Mesenchymal stem cell (in vitro differentiated cells and primary cell): ENCODE data around the gene IGSF21.

Experiments
- DNase-seq: peaks from one replicate; pipeline ENCODE4 v3.0.0-alpha.2; 2013
- H2AFZ ChIP-seq: one replicate; pipeline ENCODE4 v1.6.1; 2013; ENCODE audit warnings: low read depth, mild to moderate bottlenecking, control low read depth, inconsistent platforms, low read length, moderate library complexity
- H2AK5ac ChIP-seq: 2 replicates; pipeline ENCODE4 v1.6.1; 2013; ENCODE audit warnings: low read length, moderate library complexity, mild to moderate bottlenecking, inconsistent platforms; ENCODE audit not compliant: severe bottlenecking
- H2BK120ac ChIP-seq: one replicate; pipeline ENCODE4 v1.6.1; 2013; ENCODE audit warnings: low read depth, mild to moderate bottlenecking, inconsistent platforms, low read length, moderate library complexity
- H2BK12ac ChIP-seq, 2 experiments: one replicate each; pipeline ENCODE4 v1.6.1; 2013; ENCODE audit warnings: inconsistent platforms in 2 of 2, low read length in 2 of 2, mild to moderate bottlenecking in 2 of 2, moderate library complexity in 2 of 2, control low read depth in 1 of 2
- H2BK15ac ChIP-seq: one replicate; pipeline ENCODE4 v1.6.1; 2013; ENCODE audit warnings: mild to moderate bottlenecking, low read depth, inconsistent platforms; ENCODE audit not compliant: poor library complexity, severe bottlenecking
- H2BK5ac ChIP-seq: 2 replicates; pipeline ENCODE4 v1.6.1; 2013; ENCODE audit warnings: low read depth, mild to moderate bottlenecking, low read length, control low read depth, inconsistent platforms; ENCODE audit not compliant: poor library complexity, severe bottlenecking
- H3K14ac ChIP-seq, 2 experiments: one replicate each; pipeline ENCODE4 v1.6.1; 2013; ENCODE audit warnings: inconsistent platforms in 2 of 2, low read length in 2 of 2, control low read depth in 1 of 2, mild to moderate bottlenecking in 1 of 2, moderate library complexity in 1 of 2
- H3K18ac ChIP-seq, 2 experiments: one replicate each; pipeline ENCODE4 v1.6.1; 2013; ENCODE audit warnings: inconsistent platforms in 2 of 2, low read length in 2 of 2, control low read depth in 1 of 2, low read depth in 1 of 2, mild to moderate bottlenecking in 1 of 2
- H3K23ac ChIP-seq, 2 experiments: one replicate each; pipeline ENCODE4 v1.6.1; 2013; ENCODE audit warnings: inconsistent platforms in 2 of 2, low read length in 2 of 2, mild to moderate bottlenecking in 2 of 2, moderate library complexity in 2 of 2, control low read depth in 1 of 2
- H3K27ac ChIP-seq: 2 replicates; pipeline ENCODE4 v1.5.1; 2013; ENCODE audit warnings: mild to moderate bottlenecking, moderate library complexity, low read length, control low read depth, inconsistent platforms; ENCODE audit not compliant: poor library complexity, severe bottlenecking
- H3K27me3 ChIP-seq, 2 experiments: 2 replicates each; pipeline versions ENCODE4 v1.6.1 to v1.7.0; 2013; ENCODE audit warnings: low read length in 2 of 2, mild to moderate bottlenecking in 2 of 2, moderate library complexity in 2 of 2, control low read depth in 1 of 2, inconsistent platforms in 1 of 2; ENCODE audit not compliant: control insufficient read depth in 1 of 2, insufficient read depth in 1 of 2
- H3K36me3 ChIP-seq, 2 experiments: 2 replicates each; pipeline versions ENCODE4 v1.6.1 to v1.7.0; 2013; ENCODE audit warnings: low read length in 2 of 2, control low read depth in 1 of 2, inconsistent platforms in 1 of 2, low read depth in 1 of 2, mild to moderate bottlenecking in 1 of 2; ENCODE audit not compliant: insufficient read depth in 2 of 2, control insufficient read depth in 1 of 2
- H3K4ac ChIP-seq, 2 experiments: one replicate each; pipeline ENCODE4 v1.6.1; 2013; ENCODE audit warnings: inconsistent platforms in 2 of 2, low read length in 2 of 2, mild to moderate bottlenecking in 2 of 2, moderate library complexity in 2 of 2, control low read depth in 1 of 2, low read depth in 1 of 2
- H3K4me1 ChIP-seq: 2 replicates; pipeline ENCODE4 v1.6.1; 2013; ENCODE audit warnings: low read depth, low read length, control low read depth; ENCODE audit not compliant: control insufficient read depth, insufficient read depth
- H3K4me2 ChIP-seq: 2 replicates; pipeline ENCODE4 v1.6.1; 2013; ENCODE audit warnings: low read length, mild to moderate bottlenecking, inconsistent platforms; ENCODE audit not compliant: poor library complexity, severe bottlenecking
- H3K4me3 ChIP-seq, 2 experiments: 2 replicates each; pipeline versions ENCODE4 v1.5.1 to v1.7.0; 2013; ENCODE audit warnings: low read length in 2 of 2, mild to moderate bottlenecking in 2 of 2, control low read depth in 1 of 2, low read depth in 1 of 2; ENCODE audit not compliant: insufficient read depth in 1 of 2
- H3K79me1 ChIP-seq: replicated peaks from 2 replicates; pipeline ENCODE4 v1.6.1; 2013; ENCODE audit warnings: mild to moderate bottlenecking, control low read depth, low read length, inconsistent platforms; ENCODE audit not compliant: poor library complexity, severe bottlenecking
- H3K9ac ChIP-seq: 2 replicates; pipeline ENCODE4 v1.7.0; 2013; ENCODE audit warnings: mild to moderate bottlenecking, low read length, moderate library complexity
- H3K9me3 ChIP-seq: 2 replicates; pipeline ENCODE4 v1.7.0; 2013; ENCODE audit warnings: mild to moderate bottlenecking, low read length; ENCODE audit not compliant: control insufficient read depth
- H4K8ac ChIP-seq: one replicate; pipeline ENCODE4 v1.6.1; 2013; ENCODE audit warnings: inconsistent platforms, mild to moderate bottlenecking, low read length, moderate library complexity
- H4K91ac ChIP-seq: one replicate; pipeline ENCODE4 v1.6.1; 2013; ENCODE audit warnings: mild to moderate bottlenecking, low read length, inconsistent platforms
- WGBS: methylation state at CpG from one replicate; pipeline ENCODE4 v1.1.7; 2013; ENCODE audit warnings: mixed read lengths; 5-methylcytosine and 5-hydroxymethylcytosine counted together

The IGSF21 gene

DNA sequence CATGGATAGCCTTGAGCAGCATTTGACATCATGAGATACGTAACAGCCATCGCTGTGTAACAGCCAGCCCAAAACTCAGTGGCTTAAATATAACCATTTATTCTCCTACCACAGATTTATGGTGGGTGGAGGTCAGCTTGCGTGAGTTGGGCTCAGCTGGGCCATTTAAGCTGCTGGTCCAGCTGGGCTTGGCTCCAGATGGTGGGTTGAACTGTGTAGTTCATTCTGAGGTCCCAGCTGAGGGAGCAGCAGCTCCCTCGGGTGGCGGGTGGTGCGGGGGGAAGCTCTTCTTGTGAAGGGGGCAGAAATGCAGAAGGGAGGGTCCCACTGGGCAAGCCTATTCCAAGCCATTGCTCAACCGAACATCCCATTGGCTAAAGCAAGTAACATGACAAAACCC is 75.9 kb downstream of the IGSF21 start:
- no peak overlapping the region for H3K4me3 ChIP-seq
- H4K8ac ChIP-seq: no peak overlapping the region
- H3K36me3 ChIP-seq: no peaks in the 10 kb centered on the region
- H2BK12ac ChIP-seq: no peak overlapping the region
- H3K27me3 ChIP-seq: peaks cover 0 to 85% of the 10 kb centered on the region in 2 experiments
- no peak overlapping the region for H3K4ac ChIP-seq
- no peak overlapping the region for H2BK120ac ChIP-seq
- H3K79me1 ChIP-seq: no peaks in the 10 kb centered on the region
- no peaks in the 10 kb centered on the region for H3K4me1 ChIP-seq
- no peak overlapping the region for H2BK5ac ChIP-seq
- no peak overlapping the region for H3K27ac ChIP-seq
- no peak overlapping the region for H3K4me2 ChIP-seq
- H2AFZ ChIP-seq: no peak overlapping the region
- H3K14ac ChIP-seq: no peak overlapping the region
- H3K9ac ChIP-seq: no peak overlapping the region
- no peak overlapping the region for H3K23ac ChIP-seq
- WGBS: 87% methylated on average over 5 of the region's 7 CpGs
- no peak overlapping the region for H2AK5ac ChIP-seq
- no peak overlapping the region for H2BK15ac ChIP-seq
- H3K9me3 ChIP-seq: no peaks in the 10 kb centered on the region
- no peak overlapping the region for H3K18ac ChIP-seq
- no peak for DNase-seq
- no peak overlapping the region for H4K91ac ChIP-seq

DNA sequence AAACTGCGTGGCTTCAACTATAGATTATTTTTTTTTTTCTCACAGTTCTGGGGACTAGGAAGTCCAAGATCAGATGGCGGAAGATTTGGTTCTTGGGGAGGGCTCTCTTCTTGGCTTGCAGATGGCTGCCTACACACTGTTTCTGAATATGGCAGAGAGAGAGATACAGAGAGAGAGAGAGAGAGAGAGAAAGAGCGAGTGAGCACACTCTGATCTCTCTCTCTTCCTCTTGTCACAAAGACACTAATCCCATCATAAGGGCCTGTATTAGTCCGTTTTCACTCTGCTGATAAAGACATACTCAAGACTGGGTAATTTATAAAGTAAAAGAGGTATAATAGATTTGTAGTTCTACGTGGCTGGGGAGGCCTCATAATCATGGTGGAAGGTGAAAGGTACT is 79.5 kb downstream of the IGSF21 start:
- Histone ChIP-seq H3K27ac (no peak overlapping the region), H2BK12ac (no peak overlapping the region), H2AFZ (no peak overlapping the region), H3K9ac (no peak overlapping the region), H3K4me1 (no peaks in the 10 kb centered on the region), H2BK120ac (no peak overlapping the region), H3K4me3 (no peak overlapping the region), H3K18ac (no peak overlapping the region), H2BK15ac (no peak overlapping the region), H3K4ac (no peak overlapping the region), H4K91ac (no peak overlapping the region), H4K8ac (no peak overlapping the region), H3K79me1 (no peaks in the 10 kb centered on the region), H2AK5ac (no peak overlapping the region), H3K14ac (no peak overlapping the region), H3K36me3 (no peaks in the 10 kb centered on the region), H2BK5ac (no peak overlapping the region), H3K23ac (no peak overlapping the region), H3K27me3 (peaks cover 0 to 89% of the 10 kb centered on the region in 2 experiments), H3K4me2 (no peak overlapping the region), H3K9me3 (no peaks in the 10 kb centered on the region)
- DNase-seq: no peak
- WGBS: 83% methylated on average over 4 of the region's 5 CpGs

DNA sequence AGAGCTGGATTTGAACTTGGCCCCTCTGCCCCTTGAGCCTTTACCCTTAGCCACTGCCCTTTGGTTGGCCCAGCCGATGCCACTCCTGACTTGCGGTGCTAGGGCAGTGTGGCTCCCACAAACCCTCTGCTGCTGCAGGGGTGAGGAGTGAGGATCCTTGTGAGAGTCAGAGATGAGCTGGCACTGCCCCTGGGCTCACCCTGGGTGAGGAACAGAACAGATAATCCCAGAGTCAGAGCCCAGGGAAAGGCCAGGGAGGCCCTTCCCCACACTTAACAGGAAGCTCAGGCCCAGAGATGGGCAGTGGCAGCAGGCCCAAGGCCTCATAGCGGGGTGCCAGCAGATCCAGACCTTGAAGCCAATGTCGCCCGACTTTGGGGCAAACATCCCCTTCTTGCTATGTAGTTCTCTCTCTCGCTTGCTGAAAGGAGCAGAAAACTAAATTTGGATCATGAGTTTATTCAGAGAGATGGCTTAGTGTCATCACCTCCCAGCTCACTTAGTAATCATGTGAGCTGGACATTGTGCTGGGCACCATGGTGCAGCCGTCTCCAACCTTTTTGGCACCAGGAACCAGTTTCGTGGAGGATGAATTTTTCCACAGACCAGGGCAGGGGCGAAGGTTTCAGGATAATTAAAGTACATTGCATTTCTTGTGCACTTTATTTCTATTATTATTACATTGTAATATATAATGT is 81.4 kb downstream of the IGSF21 start:
- H3K36me3 ChIP-seq: no peaks in the 10 kb centered on the region
- H3K4me3 ChIP-seq: no peak overlapping the region
- 89% methylated on average over 8 of the region's 9 CpGs for WGBS
- H3K9me3 ChIP-seq: no peaks in the 10 kb centered on the region
- H4K91ac ChIP-seq: no peak overlapping the region
- H3K9ac ChIP-seq: no peak overlapping the region
- no peak overlapping the region for H2AK5ac ChIP-seq
- no peak overlapping the region for H3K14ac ChIP-seq
- H2BK12ac ChIP-seq: no peak overlapping the region
- peaks cover 0 to 89% of the 10 kb centered on the region in 2 experiments for H3K27me3 ChIP-seq
- no peak overlapping the region for H3K18ac ChIP-seq
- no peak overlapping the region for H2BK15ac ChIP-seq
- no peaks in the 10 kb centered on the region for H3K79me1 ChIP-seq
- DNase-seq: no peak
- no peak overlapping the region for H2AFZ ChIP-seq
- no peak overlapping the region for H3K27ac ChIP-seq
- H4K8ac ChIP-seq: no peak overlapping the region
- no peak overlapping the region for H3K4me2 ChIP-seq
- no peak overlapping the region for H2BK120ac ChIP-seq
- no peak overlapping the region for H2BK5ac ChIP-seq
- H3K4ac ChIP-seq: no peak overlapping the region
- H3K4me1 ChIP-seq: no peaks in the 10 kb centered on the region
- H3K23ac ChIP-seq: no peak overlapping the region

DNA sequence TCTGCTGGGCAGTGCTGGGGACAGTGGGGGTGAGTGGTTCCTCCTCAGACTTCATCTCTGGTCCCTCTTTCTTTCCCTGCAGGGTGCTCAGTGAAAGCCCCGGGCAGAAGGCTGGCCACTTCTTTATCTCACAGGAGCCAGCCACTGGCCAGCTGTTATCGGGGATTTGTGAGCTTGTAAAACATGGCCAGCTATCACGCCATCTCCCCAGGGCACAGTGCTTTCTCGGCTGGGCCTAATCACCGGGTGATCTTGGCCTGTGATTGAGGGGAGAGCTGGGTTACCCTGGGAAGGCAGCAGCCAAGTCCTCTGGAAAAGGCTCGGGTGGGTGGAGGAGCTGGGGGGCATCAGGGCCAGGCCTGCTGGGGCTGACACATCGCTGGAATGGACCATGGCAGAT is 83.0 kb downstream of the IGSF21 start:
- Histone ChIP-seq H2AFZ (no peak overlapping the region), H2BK5ac (no peak overlapping the region), H4K8ac (no peak overlapping the region), H3K4me1 (no peaks in the 10 kb centered on the region), H3K18ac (no peak overlapping the region), H2AK5ac (no peak overlapping the region), H2BK15ac (no peak overlapping the region), H2BK12ac (no peak overlapping the region), H3K4ac (no peak overlapping the region), H3K79me1 (no peaks in the 10 kb centered on the region), H3K23ac (no peak overlapping the region), H3K27me3 (peaks cover 0 to 86% of the 10 kb centered on the region in 2 experiments), H3K9ac (no peak overlapping the region), H3K14ac (no peak overlapping the region), H4K91ac (no peak overlapping the region), H3K27ac (no peak overlapping the region), H3K4me2 (no peak overlapping the region), H3K9me3 (no peaks in the 10 kb centered on the region), H2BK120ac (no peak overlapping the region), H3K36me3 (no peaks in the 10 kb centered on the region), H3K4me3 (no peak overlapping the region)
- WGBS: 36% methylated on average over 5 of the region's 7 CpGs
- no peak for DNase-seq
